ENCODE measurements around the gene FAM9C. TPM values are rescaled to one million over a fixed set of nuclear protein-coding genes. Genes with fewer than 3 reads are reported as not detected.

FAM9C gene
- total RNA-seq, 4 donors from 2014 or later: not detected

- intact Hi-C loops (cut with DNase I; ENCODE audit: low total_unique reads): no loop called here
- no peak for TF ChIP-seq POLR2A (IDR thresholded peaks at IDR 0.05)
- WGBS, 2 donors: 67 to 86% methylated on average over 3 of the region's 3 CpGs
- no peak for DNase-seq (ENCODE audit: low spot score in 2 of 2)
- no peak overlapping the region for H3K4me3 ChIP-seq (ENCODE audit: low read depth, poor library complexity, severe bottlenecking)
These were observed 7.5 kb downstream of the FAM9C start for GRCh38 chrX:13036896-13037295.

GRCh38 chrX:13033193-13033592 lies 11.2 kb downstream of the FAM9C start:
- no peak for DNase-seq (ENCODE audit: low spot score in 2 of 2)
- H3K4me3 ChIP-seq (ENCODE audit: low read depth, poor library complexity, severe bottlenecking): no peak overlapping the region
- intact Hi-C loops (cut with DNase I; ENCODE audit: low total_unique reads): no loop called here
- TF ChIP-seq CTCF (IDR thresholded peaks at IDR 0.05) (no peak), POLR2A (IDR thresholded peaks at IDR 0.05) (no peak)
- WGBS, 2 donors: 94% methylated on average over 2 of the region's 2 CpGs

DNA sequence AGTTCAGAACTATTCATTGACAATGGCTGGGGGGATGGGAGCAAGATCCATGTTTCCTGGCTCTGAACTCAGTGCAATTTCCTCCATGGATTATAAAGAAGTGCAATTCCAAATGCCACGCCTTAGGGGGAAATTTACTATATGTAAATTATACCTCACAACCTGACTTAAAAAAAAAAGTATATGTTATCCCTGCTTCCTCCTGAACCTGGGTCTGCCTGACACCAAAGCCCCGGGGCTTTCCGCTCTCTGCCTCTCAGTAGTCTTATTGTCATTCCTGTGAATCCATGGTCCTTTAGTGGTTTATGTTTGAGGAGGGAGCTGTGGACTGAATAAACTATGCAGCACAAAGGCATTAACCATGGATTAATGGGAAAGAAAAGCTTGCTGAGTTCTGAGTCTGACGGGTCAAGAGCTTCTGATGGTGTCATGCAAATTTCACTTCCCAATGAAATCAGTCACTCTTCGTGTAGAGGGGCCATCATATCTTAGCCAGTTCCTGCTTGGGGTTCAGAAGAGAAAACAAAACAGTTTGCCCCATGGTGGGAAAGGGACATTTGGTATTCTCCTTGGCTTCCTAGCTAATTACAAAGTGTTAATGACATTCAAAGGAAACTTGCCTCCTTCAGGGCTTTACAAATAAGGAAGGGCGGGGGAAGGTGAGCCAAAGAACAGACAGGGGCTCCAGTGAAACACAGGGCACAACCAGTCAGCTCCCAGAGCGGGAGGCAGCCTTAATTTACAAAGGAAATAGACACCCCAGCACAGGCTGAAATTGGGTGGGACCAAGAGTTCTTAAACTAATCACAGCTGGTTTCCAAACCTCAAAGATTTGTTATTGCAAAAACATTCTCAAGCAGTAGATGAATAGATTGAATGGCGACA lies 14.3 kb downstream of the FAM9C start:
- TF ChIP-seq POLR2A (IDR thresholded peaks at IDR 0.05): no peak
- no peak for TF ChIP-seq CTCF (IDR thresholded peaks at IDR 0.05)
- WGBS, 2 donors: 43 to 56% methylated on average over 8 of the region's 8 CpGs
- no peak overlapping the region for H3K4me3 ChIP-seq (ENCODE audit: low read depth, poor library complexity, severe bottlenecking)
- intact Hi-C loops (cut with DNase I; ENCODE audit: low total_unique reads): no loop called here
- no peak for DNase-seq (ENCODE audit: low spot score in 2 of 2)

GRCh38 chrX:13029637-13029886 lies 14.9 kb downstream of the FAM9C start:
- no peak overlapping the region for H3K4me3 ChIP-seq (ENCODE audit: low read depth, poor library complexity, severe bottlenecking)
- DNase-seq (ENCODE audit: low spot score in 2 of 2): no peak
- TF ChIP-seq POLR2A (IDR thresholded peaks at IDR 0.05) (no peak), CTCF (IDR thresholded peaks at IDR 0.05) (no peak)
- intact Hi-C loops (cut with DNase I; ENCODE audit: low total_unique reads): no loop called here

DNA sequence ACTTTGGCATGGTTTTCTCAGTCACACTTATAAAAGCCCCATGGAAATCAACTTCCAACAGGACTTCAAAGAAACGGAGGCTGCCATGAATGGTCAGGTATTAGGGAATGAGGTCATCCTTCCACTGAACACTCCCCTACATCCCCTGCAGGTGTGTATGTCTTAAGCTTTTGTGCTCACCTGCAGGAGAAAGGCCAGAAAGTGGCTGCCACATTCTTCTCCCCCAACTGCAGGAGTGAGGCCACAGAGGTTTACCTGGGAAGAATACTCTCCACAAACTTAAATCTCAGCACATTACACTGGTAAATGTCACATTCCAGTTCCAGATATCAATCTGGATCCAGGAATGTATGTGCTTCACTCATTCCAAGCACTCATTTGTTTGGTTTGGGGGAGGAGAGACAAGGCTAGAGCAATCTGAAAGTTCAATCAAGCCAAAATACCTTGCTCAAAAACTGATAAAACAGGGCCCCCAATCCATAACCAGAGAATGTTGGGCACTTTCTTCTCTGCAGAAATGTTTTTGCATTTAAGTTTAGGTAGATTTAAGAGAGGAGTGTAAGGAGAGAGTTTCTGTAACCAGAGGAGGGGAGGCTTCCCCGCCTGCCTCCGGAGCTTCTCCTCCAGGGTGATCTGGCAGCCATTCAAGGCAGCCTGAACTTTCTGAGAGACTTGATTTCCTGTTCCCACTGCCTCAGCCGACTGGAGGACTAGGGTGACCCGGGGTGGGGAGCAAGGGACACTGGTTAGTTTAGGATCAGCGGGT lies 15.4 kb downstream of the FAM9C start:
- no peak overlapping the region for H3K4me3 ChIP-seq (ENCODE audit: low read depth, poor library complexity, severe bottlenecking)
- TF ChIP-seq POLR2A (IDR thresholded peaks at IDR 0.05) (no peak), CTCF (IDR thresholded peaks at IDR 0.05) (no peak)
- WGBS, 2 donors: 1 to 16% methylated on average over 6 of the region's 6 CpGs
- intact Hi-C loops (cut with DNase I; ENCODE audit: low total_unique reads): no loop called here
- no peak for DNase-seq (ENCODE audit: low spot score in 2 of 2)

DNA sequence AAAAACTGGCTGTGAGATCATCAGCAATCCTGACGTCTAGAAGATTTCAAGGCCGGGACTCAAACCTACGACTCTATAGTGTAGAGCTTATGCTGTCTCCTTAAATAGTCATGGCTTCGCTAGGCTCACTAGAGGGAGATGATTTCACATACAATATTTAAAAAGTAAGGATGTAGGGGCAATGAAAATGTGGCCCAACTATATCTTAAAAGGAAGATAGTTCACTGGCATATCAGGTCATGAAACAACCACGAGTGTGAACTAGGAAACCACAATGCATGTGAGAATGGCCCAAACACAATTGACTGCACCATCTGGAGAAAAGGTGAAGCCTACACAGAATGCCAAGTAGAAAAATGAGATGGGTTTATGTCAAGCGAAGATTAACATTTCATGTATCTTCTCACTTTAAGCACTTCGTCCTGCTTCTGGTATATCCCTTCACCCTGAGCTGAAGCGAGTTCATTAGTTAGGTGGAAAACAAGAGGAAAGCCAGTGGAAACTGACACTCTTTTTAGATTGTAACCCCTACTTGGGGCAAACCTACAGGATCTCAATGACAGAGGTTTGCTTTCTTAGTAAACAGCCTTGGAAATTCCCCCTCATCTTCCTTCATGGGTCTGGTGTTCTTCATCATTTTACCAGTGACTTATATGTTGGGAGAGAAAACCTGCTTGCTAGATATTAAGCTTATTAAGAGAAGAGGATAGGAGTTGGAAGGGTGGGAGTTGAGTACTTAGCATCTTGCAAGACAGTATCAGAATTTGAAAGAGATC lies 17.4 kb downstream of the FAM9C start:
- WGBS, 2 donors: 89 to 90% methylated on average over 8 of the region's 8 CpGs

More for the DNA sequence above, 17.4 kb downstream of the FAM9C start:
- DNase-seq (ENCODE audit: low spot score in 2 of 2): no peak
- intact Hi-C loops (cut with DNase I; ENCODE audit: low total_unique reads): no loop called here
- TF ChIP-seq CTCF (IDR thresholded peaks at IDR 0.05): no peak
- no peak for TF ChIP-seq POLR2A (IDR thresholded peaks at IDR 0.05)
- H3K4me3 ChIP-seq (ENCODE audit: low read depth, poor library complexity, severe bottlenecking): no peak overlapping the region
